GM21723 (cell line): ENCODE measurements around the gene MPHOSPH6.
"Not testable (repeated sequence)": the region's sequence is repeated elsewhere in the genome, so short reads cannot be mapped to it uniquely, and the experiment has no call there.

Experiments used
- ATAC-seq: cut with Tn5 transposase; IDR thresholded peaks from one replicate; pipeline ENCODE4 v1.9.1; 2021; ENCODE audit warnings: mild to moderate bottlenecking, moderate library complexity; ENCODE audit not compliant: unreplicated experiment

The MPHOSPH6 gene

GRCh38 chr16:82124651-82125050, 45.4 kb downstream of the MPHOSPH6 start:
- no peak for ATAC-seq

- no peak for ATAC-seq
Observed at GRCh38 chr16:82119405-82119804, 50.6 kb downstream of the MPHOSPH6 start.

- no peak for ATAC-seq
Observed at GRCh38 chr16:82118749-82119148, 51.3 kb downstream of the MPHOSPH6 start.

- ATAC-seq = no peak
Observed at GRCh38 chr16:82116535-82116934, 53.5 kb downstream of the MPHOSPH6 start.

GRCh38 chr16:82113741-82114140, 56.3 kb downstream of the MPHOSPH6 start:
- ATAC-seq = no peak

GRCh38 chr16:82111944-82112343, 58.1 kb downstream of the MPHOSPH6 start:
- no peak for ATAC-seq

GRCh38 chr16:82109266-82109665, 60.8 kb downstream of the MPHOSPH6 start:
- ATAC-seq = not testable (repeated sequence)

DNA sequence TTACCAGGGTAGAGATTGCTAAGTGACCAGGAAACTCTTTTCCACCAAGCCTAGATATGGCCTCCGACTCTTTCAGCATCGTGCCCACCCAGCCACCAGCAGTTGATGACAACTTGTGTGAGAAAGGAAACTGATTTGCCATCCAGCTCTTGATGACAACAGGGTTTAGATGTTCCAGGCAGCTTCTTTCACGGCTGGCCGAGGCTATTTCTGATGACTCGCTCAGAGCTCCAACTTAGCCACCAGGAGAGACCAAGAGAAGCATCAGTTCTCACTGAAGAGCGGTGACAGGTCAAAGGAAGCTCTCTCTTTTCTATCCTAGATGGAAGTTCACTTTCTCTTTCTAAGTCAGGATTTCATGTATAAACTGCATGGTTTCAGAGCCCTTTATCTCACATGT, 61.2 kb downstream of the MPHOSPH6 start:
- ATAC-seq = no peak

- no peak for ATAC-seq
Observed at GRCh38 chr16:82108100-82108499, 61.9 kb downstream of the MPHOSPH6 start.

GRCh38 chr16:82105107-82105506, 64.9 kb downstream of the MPHOSPH6 start:
- no peak for ATAC-seq
